HCT116 (cell line): ENCODE measurements around the gene CLPTM1L. TPM values are rescaled to one million over a fixed set of nuclear protein-coding genes. Genes with fewer than 3 reads are reported as not detected.

Experiments used
- ATAC-seq: fragments of 200-7000 bp; cut with Tn5 transposase; 2 replicates; pipeline ENCODE4 v1.9.1; 2020; ENCODE audit warnings: mild to moderate bottlenecking, moderate library complexity
- BruUV-seq: library from RNA; stranded (reverse); fragments of 400-500 nt; replicated peaks from 2 replicates; lab custom pipeline; 2021; lab: Mats Ljungman, UMichigan
- CTCF ChIA-PET: fragments of 300-600 bp; sonication (Branson Sonifier 250); formaldehyde crosslinking; loops from one replicate; lab custom pipeline; 2021; ENCODE audit warnings: antibody characterized with exemption; lab: Charles Lee
- POLR2A ChIA-PET: fragments of 300-600, 350-600 bp; sonication (Branson Sonifier 250); formaldehyde crosslinking; loops from one replicate; lab custom pipeline; 2021; ENCODE audit warnings: antibody characterized with exemption; lab: Charles Lee
- RAD21 ChIA-PET, 2 experiments: fragments of 300-600 bp; sonication (Branson Sonifier 250); formaldehyde crosslinking; loops; one replicate each; lab custom pipeline; 2023; ENCODE audit warnings: low total read pairs in 2 of 2; ENCODE audit not compliant: uncharacterized antibody in 2 of 2, unreplicated experiment in 2 of 2, low non-redundant PET in 1 of 2; lab: Charles Lee
- DNase-seq: peaks from one replicate; pipeline ENCODE4 v3.0.0-alpha.2; 2010; ENCODE audit warnings: low read depth, low spot score
- H2AFZ ChIP-seq: fragments of 200-600 bp; shearing (Covaris generic), sonication (generic); 2 replicates; pipeline ENCODE4 v1.6.1; 2017; ENCODE audit warnings: low read depth, mixed run types, mixed read lengths, antibody characterized with exemption, low read length; ENCODE audit not compliant: poor library complexity, severe bottlenecking
- H3K27ac ChIP-seq: 2 replicates; pipeline ENCODE4 v1.5.1; 2012; ENCODE audit warnings: low read depth, low read length
- H3K27me3 ChIP-seq: fragments of 200-600 bp; sonication (generic); 2 replicates; pipeline ENCODE4 v1.6.1; 2016; ENCODE audit warnings: mixed run types, low read length, mixed read lengths; ENCODE audit not compliant: insufficient read depth
- H3K36me3 ChIP-seq, 2 experiments: fragments of 200-500 bp in 1 of 2; fragments of 200-600 bp in 1 of 2; sonication (Bioruptor generic) in 1 of 2; sonication (generic) in 1 of 2; 2 replicates each; pipeline versions ENCODE4 v1.5.1 to v1.6.1; 2014 to 2016; ENCODE audit warnings: low read length in 2 of 2, inconsistent platforms in 1 of 2, mixed read lengths in 1 of 2, mixed run types in 1 of 2; ENCODE audit not compliant: insufficient read depth in 2 of 2, control insufficient read depth in 1 of 2
- H3K4me1 ChIP-seq, 2 experiments: fragments of 200-600 bp in 1 of 2; sonication (generic) in 1 of 2; 2 replicates each; pipeline versions ENCODE4 v1.5.1 to v1.6.1; 2012 to 2017; ENCODE audit warnings: low read length in 2 of 2, inconsistent platforms in 1 of 2, mild to moderate bottlenecking in 1 of 2, mixed read lengths in 1 of 2, mixed run types in 1 of 2, moderate library complexity in 1 of 2; ENCODE audit not compliant: insufficient read depth in 2 of 2, control insufficient read depth in 1 of 2
- H3K4me2 ChIP-seq: fragments of 200-600 bp; sonication (generic); 2 replicates; pipeline ENCODE4 v1.6.1; 2017; ENCODE audit warnings: mixed run types, low read length, mixed read lengths
- H3K4me3 ChIP-seq, 2 experiments: fragments of 200-600 bp in 1 of 2; sonication (generic) in 1 of 2; replicated peaks in 1 of 2; 2 replicates each; pipeline ENCODE4 v1.5.1; 2011 to 2016; ENCODE audit warnings: low read length in 2 of 2, control low read depth in 1 of 2, low read depth in 1 of 2, mild to moderate bottlenecking in 1 of 2, mixed read lengths in 1 of 2, mixed run types in 1 of 2
- H3K79me2 ChIP-seq: fragments of 200-600 bp; sonication (generic); 2 replicates; pipeline ENCODE4 v1.6.1; 2017; ENCODE audit warnings: mild to moderate bottlenecking, mixed run types, low read length, moderate library complexity, mixed read lengths; ENCODE audit not compliant: insufficient read depth
- H3K9ac ChIP-seq: fragments of 200-600 bp; sonication (generic); 2 replicates; pipeline ENCODE4 v1.6.1; 2016; ENCODE audit warnings: low read length, mixed read lengths
- H3K9me2 ChIP-seq: fragments of 200-600 bp; sonication (generic), shearing (Covaris generic); 2 replicates; pipeline ENCODE4 v1.6.1; 2017; ENCODE audit warnings: mixed run types, mild to moderate bottlenecking, moderate library complexity; ENCODE audit not compliant: insufficient read depth
- H3K9me3 ChIP-seq, 2 experiments: fragments of 200-500 bp in 1 of 2; fragments of 200-600 bp in 1 of 2; sonication (Bioruptor generic) in 1 of 2; sonication (generic) in 1 of 2; 2 replicates each; pipeline ENCODE4 v1.6.1; 2014 to 2017; ENCODE audit warnings: low read length in 2 of 2, mixed read lengths in 2 of 2, inconsistent platforms in 1 of 2, low read depth in 1 of 2, mild to moderate bottlenecking in 1 of 2, mixed run types in 1 of 2, moderate library complexity in 1 of 2; ENCODE audit not compliant: control insufficient read depth in 1 of 2, insufficient read depth in 1 of 2
- H4K20me1 ChIP-seq: fragments of 200-600 bp; sonication (generic), shearing (Covaris generic); 2 replicates; pipeline ENCODE4 v1.6.1; 2017; ENCODE audit warnings: mixed run types, mild to moderate bottlenecking, moderate library complexity; ENCODE audit not compliant: insufficient read depth
- ATF3 ChIP-seq: IDR thresholded peaks from 2 replicates; pipeline ENCODE4 v1.6.1; 2012
- CEBPB ChIP-seq: IDR thresholded peaks from 2 replicates; pipeline ENCODE4 v1.6.1; 2012; ENCODE audit warnings: low read depth
- EGR1 ChIP-seq: IDR thresholded peaks from 2 replicates; pipeline ENCODE4 v1.6.1; 2012; ENCODE audit warnings: low read depth
- EZH2 ChIP-seq: fragments of 200-600 bp; sonication (generic); IDR thresholded peaks from 2 replicates; pipeline ENCODE4 v1.6.1; 2017; ENCODE audit warnings: antibody characterized with exemption, mixed run types
- EZH2phosphoT487 ChIP-seq: fragments of 200-600 bp; IDR thresholded peaks from 2 replicates; pipeline ENCODE4 v1.6.1; 2018; ENCODE audit warnings: antibody characterized with exemption, borderline replicate concordance
- FOSL1 ChIP-seq: IDR thresholded peaks from 2 replicates; pipeline ENCODE4 v1.6.1; 2012; ENCODE audit warnings: low read depth
- JUND ChIP-seq: IDR thresholded peaks from 2 replicates; pipeline ENCODE4 v1.6.1; 2012
- MAX ChIP-seq: IDR thresholded peaks from 2 replicates; pipeline ENCODE4 v1.6.1; 2012
- POLR2AphosphoS5 ChIP-seq: IDR thresholded peaks from 2 replicates; pipeline ENCODE4 v1.6.1; 2011; ENCODE audit warnings: mild to moderate bottlenecking, low read depth, low read length, moderate library complexity
- RAD21 ChIP-seq: IDR thresholded peaks from 2 replicates; pipeline ENCODE4 v1.6.1; 2012; ENCODE audit warnings: low read depth, mild to moderate bottlenecking
- SIN3A ChIP-seq: IDR thresholded peaks from 2 replicates; pipeline ENCODE4 v1.6.1; 2012; ENCODE audit warnings: low read depth
- SRF ChIP-seq: IDR thresholded peaks from 2 replicates; pipeline ENCODE4 v1.6.1; 2012; ENCODE audit warnings: low read depth
- TCF7L2 ChIP-seq: IDR thresholded peaks from 2 replicates; pipeline ENCODE4 v1.7.0; 2011; ENCODE audit warnings: borderline replicate concordance, inconsistent platforms; ENCODE audit not compliant: insufficient read depth, insufficient read length; ENCODE audit errors: extremely low read depth
- YY1 ChIP-seq: IDR thresholded peaks from 2 replicates; pipeline ENCODE4 v1.6.1; 2011; ENCODE audit warnings: low read length, low read depth, moderate library complexity, mild to moderate bottlenecking; ENCODE audit not compliant: insufficient replicate concordance; ENCODE audit errors: extremely low read depth
- ZBTB33 ChIP-seq: IDR thresholded peaks from 2 replicates; pipeline ENCODE4 v1.6.1; 2011; ENCODE audit warnings: mild to moderate bottlenecking, low read length, moderate library complexity; ENCODE audit not compliant: insufficient replicate concordance; ENCODE audit errors: extremely low read depth
- ZNF274 ChIP-seq: fragments of 200-500 bp; sonication (Bioruptor generic); IDR thresholded peaks from 2 replicates; pipeline ENCODE4 v1.6.1; 2014; ENCODE audit warnings: mild to moderate bottlenecking, low read depth, low read length, inconsistent platforms
- intact Hi-C: fragments of 100-400 bp; cut with micrococcal nuclease; formaldehyde crosslinking; loops from 2 replicates; pipeline ENCODE4 v1.10.0; 2022
- total RNA-seq: library from RNA; stranded (reverse); gene quantifications from one replicate; pipeline ENCODE4 v1.2.1, GENCODE V29; 2021; ENCODE audit not compliant: unreplicated experiment
- TF ChIP-seq, protein P1 (sequence below): IDR thresholded peaks from 2 replicates; pipeline ENCODE4 v1.6.1; 2012; ENCODE audit warnings: low read depth
- TF ChIP-seq, protein P2 (sequence below), 3 experiments: fragments of 200-600 bp in 1 of 3; sonication (generic) in 1 of 3; IDR thresholded peaks in 2 of 3; conservative IDR thresholded peaks in 1 of 3; 2 replicates each; pipeline ENCODE4 v1.5.1; 2012 to 2017; ENCODE audit warnings: low read depth in 2 of 3, low read length in 2 of 3, antibody characterized with exemption in 1 of 3, borderline replicate concordance in 1 of 3, control low read depth in 1 of 3, mild to moderate bottlenecking in 1 of 3, mixed read lengths in 1 of 3, mixed run types in 1 of 3, moderate library complexity in 1 of 3; ENCODE audit not compliant: insufficient read depth in 1 of 3

The CLPTM1L gene
- total RNA-seq, 1 experiment from 2014 or later, result 98.4 TPM

- Histone ChIP-seq H2AFZ (no peak overlapping the region), H3K27me3 (no peaks in the 10 kb centered on the region), H3K27ac (no peak overlapping the region), H3K4me1 (peaks cover 17 to 32% of the 10 kb centered on the region in 2 experiments), H3K36me3 (no peaks in the 10 kb centered on the region), H3K79me2 (no peaks in the 10 kb centered on the region), H3K9me2 (no peaks in the 10 kb centered on the region), H3K4me3 (no peak overlapping the region), H4K20me1 (no peaks in the 10 kb centered on the region), H3K9me3 (no peaks in the 10 kb centered on the region; a peak in 1 of 4 replicates), H3K9ac (no peak overlapping the region), H3K4me2 (no peak overlapping the region)
- no TSS peak for BruUV-seq
- intact Hi-C loops, result no loop called here
- CTCF ChIA-PET, result no interaction called here
- RAD21 ChIA-PET, result no interaction called here
- DNase-seq (no peak), ATAC-seq (no peak)
- TF ChIP-seq ATF3 (no peak), EZH2phosphoT487 (no peak), EZH2 (no peak), POLR2AphosphoS5 (no peak), MAX (no peak), EGR1 (no peak), CEBPB (no peak), JUND (no peak), RAD21 (no peak), ZBTB33 (no peak), SIN3A (no peak), TCF7L2 (no peak), YY1 (no peak), SRF (no peak), FOSL1 (no peak), ZNF274 (no peak)
- TF ChIP-seq, protein P1, sequence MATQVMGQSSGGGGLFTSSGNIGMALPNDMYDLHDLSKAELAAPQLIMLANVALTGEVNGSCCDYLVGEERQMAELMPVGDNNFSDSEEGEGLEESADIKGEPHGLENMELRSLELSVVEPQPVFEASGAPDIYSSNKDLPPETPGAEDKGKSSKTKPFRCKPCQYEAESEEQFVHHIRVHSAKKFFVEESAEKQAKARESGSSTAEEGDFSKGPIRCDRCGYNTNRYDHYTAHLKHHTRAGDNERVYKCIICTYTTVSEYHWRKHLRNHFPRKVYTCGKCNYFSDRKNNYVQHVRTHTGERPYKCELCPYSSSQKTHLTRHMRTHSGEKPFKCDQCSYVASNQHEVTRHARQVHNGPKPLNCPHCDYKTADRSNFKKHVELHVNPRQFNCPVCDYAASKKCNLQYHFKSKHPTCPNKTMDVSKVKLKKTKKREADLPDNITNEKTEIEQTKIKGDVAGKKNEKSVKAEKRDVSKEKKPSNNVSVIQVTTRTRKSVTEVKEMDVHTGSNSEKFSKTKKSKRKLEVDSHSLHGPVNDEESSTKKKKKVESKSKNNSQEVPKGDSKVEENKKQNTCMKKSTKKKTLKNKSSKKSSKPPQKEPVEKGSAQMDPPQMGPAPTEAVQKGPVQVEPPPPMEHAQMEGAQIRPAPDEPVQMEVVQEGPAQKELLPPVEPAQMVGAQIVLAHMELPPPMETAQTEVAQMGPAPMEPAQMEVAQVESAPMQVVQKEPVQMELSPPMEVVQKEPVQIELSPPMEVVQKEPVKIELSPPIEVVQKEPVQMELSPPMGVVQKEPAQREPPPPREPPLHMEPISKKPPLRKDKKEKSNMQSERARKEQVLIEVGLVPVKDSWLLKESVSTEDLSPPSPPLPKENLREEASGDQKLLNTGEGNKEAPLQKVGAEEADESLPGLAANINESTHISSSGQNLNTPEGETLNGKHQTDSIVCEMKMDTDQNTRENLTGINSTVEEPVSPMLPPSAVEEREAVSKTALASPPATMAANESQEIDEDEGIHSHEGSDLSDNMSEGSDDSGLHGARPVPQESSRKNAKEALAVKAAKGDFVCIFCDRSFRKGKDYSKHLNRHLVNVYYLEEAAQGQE, result no peak
- TF ChIP-seq, protein P2, sequence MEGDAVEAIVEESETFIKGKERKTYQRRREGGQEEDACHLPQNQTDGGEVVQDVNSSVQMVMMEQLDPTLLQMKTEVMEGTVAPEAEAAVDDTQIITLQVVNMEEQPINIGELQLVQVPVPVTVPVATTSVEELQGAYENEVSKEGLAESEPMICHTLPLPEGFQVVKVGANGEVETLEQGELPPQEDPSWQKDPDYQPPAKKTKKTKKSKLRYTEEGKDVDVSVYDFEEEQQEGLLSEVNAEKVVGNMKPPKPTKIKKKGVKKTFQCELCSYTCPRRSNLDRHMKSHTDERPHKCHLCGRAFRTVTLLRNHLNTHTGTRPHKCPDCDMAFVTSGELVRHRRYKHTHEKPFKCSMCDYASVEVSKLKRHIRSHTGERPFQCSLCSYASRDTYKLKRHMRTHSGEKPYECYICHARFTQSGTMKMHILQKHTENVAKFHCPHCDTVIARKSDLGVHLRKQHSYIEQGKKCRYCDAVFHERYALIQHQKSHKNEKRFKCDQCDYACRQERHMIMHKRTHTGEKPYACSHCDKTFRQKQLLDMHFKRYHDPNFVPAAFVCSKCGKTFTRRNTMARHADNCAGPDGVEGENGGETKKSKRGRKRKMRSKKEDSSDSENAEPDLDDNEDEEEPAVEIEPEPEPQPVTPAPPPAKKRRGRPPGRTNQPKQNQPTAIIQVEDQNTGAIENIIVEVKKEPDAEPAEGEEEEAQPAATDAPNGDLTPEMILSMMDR (IDR thresholded peaks at IDR 0.05 in 2 of 3, conservative IDR thresholded peaks at IDR 0.05 in 1 of 3; ENCODE audit: borderline replicate concordance in 1 of 3, insufficient read depth in 1 of 3, low read depth in 2 of 3, low read length in 2 of 3), result no peak
- POLR2A ChIA-PET, result no interaction called here
These were observed 34.2 kb upstream of the CLPTM1L start for GRCh38 chr5:1378866-1379659.
